A549 (cell line): ENCODE data around the gene ITGBL1.

Experiments used
- CTCF ChIP-seq: fragments of >200 bp; sonication (Bioruptor Twin); formaldehyde crosslinking; IDR thresholded peaks from 3 replicates; pipeline ENCODE4 v1.5.1; 2016
- JUNB ChIP-seq: fragments of >200 bp; sonication (Bioruptor Twin); formaldehyde crosslinking; IDR thresholded peaks from 2 replicates; pipeline ENCODE4 v1.6.1; 2016
- POLR2A ChIP-seq: IDR thresholded peaks from 2 replicates; pipeline ENCODE4 v1.6.1; 2012; ENCODE audit warnings: mild to moderate bottlenecking, low read length

GRCh38 chr13:101527130-101527529 lies 74.7 kb downstream of the ITGBL1 start:
- no peak for TF ChIP-seq JUNB
- no peak for TF ChIP-seq CTCF
- TF ChIP-seq POLR2A, result no peak
